Upper lobe of right lung (tissue), 1 donor: ENCODE data around the gene SEMA3A. TPM values are rescaled to one million over a fixed set of nuclear protein-coding genes. Genes with fewer than 3 reads are reported as not detected.
"Not testable (repeated sequence)": the region's sequence is repeated elsewhere in the genome, so short reads cannot be mapped to it uniquely, and the experiment has no call there.

Experiments
- ATAC-seq: fragments of 200-7000 bp; cut with Tn5 transposase; one replicate; pipeline ENCODE4 v1.9.1; 2020; ENCODE audit warnings: mild to moderate bottlenecking, moderate library complexity
- DNase-seq: peaks from one replicate; pipeline ENCODE4 v3.0.0-alpha.2; 2020
- H3K27ac ChIP-seq: fragments of 200-600 bp; one replicate; pipeline ENCODE4 v1.8.0; 2022
- H3K27me3 ChIP-seq: fragments of 200-600 bp; one replicate; pipeline ENCODE4 v1.8.0; 2022; ENCODE audit warnings: mild to moderate bottlenecking
- H3K36me3 ChIP-seq: fragments of 200-600 bp; one replicate; pipeline ENCODE4 v1.8.0; 2022
- H3K4me1 ChIP-seq: fragments of 200-600 bp; one replicate; pipeline ENCODE4 v1.8.0; 2022
- H3K4me3 ChIP-seq: fragments of 200-600 bp; one replicate; pipeline ENCODE4 v1.8.0; 2022; ENCODE audit warnings: mild to moderate bottlenecking
- H3K9me3 ChIP-seq: fragments of 200-600 bp; one replicate; pipeline ENCODE4 v1.8.0; 2022
- intact Hi-C: fragments of 100-400 bp; cut with DNase I; formaldehyde crosslinking; loops from one replicate; pipeline ENCODE4 v1.11.0; 2022
- total RNA-seq: library from RNA; stranded (reverse); fragmentation: NEBNext Ultra II Directional; extraction: Animal tissue kit (Norgen Biotek cat#: 25700); gene quantifications from one replicate; pipeline ENCODE4 v1.2.1, GENCODE V29; 2021
- TF ChIP-seq, protein P1 (sequence below): fragments of 200-600 bp; IDR thresholded peaks from one replicate; pipeline ENCODE4 v1.8.0; 2022; ENCODE audit warnings: antibody characterized with exemption
- donor health status: DM: no; HTN: yes; CAD: no; lungs with severe emphysema.

Gene SEMA3A
- total RNA-seq, 1 donor from 2014 or later = 12.0 TPM

DNA sequence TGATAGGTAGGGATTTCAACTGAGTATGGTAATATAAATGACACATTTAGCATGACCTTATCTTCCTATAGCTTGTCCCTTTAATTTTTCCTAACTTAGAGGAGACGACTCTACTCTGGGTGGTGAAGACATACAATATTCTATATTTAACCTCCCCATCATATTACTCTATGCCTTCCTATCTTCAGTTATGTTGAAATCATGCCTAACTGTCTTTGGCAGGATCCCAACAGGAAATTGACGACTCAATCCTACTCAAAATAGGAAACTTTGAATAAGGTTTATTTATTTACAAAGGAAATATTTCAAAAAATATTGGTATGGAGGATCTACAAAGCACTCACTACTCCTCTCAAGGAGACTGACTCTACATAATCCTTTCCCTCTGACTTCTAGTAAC, 24.1 kb upstream of the SEMA3A start:
- no peak for ATAC-seq
- intact Hi-C loops = no loop called here
- no peaks in the 10 kb centered on the region for H3K36me3 ChIP-seq

DNA sequence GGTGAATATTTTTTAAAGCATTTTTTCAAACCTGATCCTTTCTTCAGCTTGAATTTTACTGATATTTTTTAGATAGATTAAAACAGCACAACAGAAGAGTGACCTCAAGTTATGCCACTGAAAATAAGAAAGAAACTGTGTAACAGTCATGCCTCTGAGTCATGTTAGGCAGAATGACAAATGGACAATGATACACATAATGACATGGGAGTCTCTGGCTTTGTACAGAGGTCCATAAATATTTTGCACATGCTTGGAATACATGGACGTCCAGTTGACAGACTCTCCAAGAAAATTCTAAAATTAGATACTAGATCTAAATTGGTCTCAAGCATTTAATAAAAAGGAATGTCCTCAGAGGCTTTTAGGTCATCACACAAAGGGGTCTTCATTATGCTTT, 21.9 kb upstream of the SEMA3A start:
- no peak for ATAC-seq
- no peaks in the 10 kb centered on the region for H3K9me3 ChIP-seq
- TF ChIP-seq, protein P1, sequence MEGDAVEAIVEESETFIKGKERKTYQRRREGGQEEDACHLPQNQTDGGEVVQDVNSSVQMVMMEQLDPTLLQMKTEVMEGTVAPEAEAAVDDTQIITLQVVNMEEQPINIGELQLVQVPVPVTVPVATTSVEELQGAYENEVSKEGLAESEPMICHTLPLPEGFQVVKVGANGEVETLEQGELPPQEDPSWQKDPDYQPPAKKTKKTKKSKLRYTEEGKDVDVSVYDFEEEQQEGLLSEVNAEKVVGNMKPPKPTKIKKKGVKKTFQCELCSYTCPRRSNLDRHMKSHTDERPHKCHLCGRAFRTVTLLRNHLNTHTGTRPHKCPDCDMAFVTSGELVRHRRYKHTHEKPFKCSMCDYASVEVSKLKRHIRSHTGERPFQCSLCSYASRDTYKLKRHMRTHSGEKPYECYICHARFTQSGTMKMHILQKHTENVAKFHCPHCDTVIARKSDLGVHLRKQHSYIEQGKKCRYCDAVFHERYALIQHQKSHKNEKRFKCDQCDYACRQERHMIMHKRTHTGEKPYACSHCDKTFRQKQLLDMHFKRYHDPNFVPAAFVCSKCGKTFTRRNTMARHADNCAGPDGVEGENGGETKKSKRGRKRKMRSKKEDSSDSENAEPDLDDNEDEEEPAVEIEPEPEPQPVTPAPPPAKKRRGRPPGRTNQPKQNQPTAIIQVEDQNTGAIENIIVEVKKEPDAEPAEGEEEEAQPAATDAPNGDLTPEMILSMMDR = no peak
- intact Hi-C loops = no loop called here
- no peaks in the 10 kb centered on the region for H3K4me1 ChIP-seq
- no peaks in the 10 kb centered on the region for H3K36me3 ChIP-seq
- no peak for DNase-seq
- no peaks in the 10 kb centered on the region for H3K27me3 ChIP-seq
- H3K4me3 ChIP-seq = no peak overlapping the region
- H3K27ac ChIP-seq = no peak overlapping the region

More for the DNA sequence above, 24.1 kb upstream of the SEMA3A start:
- H3K9me3 ChIP-seq = no peaks in the 10 kb centered on the region
- no peak overlapping the region for H3K4me3 ChIP-seq
- no peaks in the 10 kb centered on the region for H3K4me1 ChIP-seq
- TF ChIP-seq, protein P1 = no peak
- H3K27me3 ChIP-seq = no peaks in the 10 kb centered on the region
- no peak for DNase-seq
- H3K27ac ChIP-seq = no peak overlapping the region

DNA sequence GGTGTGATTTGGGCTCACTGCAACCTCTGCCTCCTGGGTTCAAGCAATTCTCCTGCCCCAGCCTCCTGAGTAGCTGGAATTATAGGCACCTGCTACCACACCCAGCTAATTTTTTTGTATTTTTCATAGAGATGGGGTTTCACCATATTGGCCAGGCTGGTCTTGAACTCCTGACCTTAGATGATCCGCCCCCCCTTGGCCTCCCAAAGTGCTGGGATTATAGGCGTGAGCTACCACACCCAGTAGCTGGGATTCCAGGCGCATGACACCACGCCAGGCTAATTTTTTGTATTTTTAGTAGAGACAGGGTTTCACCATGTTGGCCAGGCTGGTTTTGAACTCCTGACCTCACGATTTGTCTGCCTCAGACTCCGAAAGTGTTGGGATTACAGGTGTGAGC, 20.2 kb upstream of the SEMA3A start:
- H3K4me3 ChIP-seq, intact Hi-C loops, H3K27ac ChIP-seq, H3K27me3 ChIP-seq, H3K36me3 ChIP-seq, DNase-seq, H3K4me1 ChIP-seq, ATAC-seq, H3K9me3 ChIP-seq: not testable (repeated sequence)

DNA sequence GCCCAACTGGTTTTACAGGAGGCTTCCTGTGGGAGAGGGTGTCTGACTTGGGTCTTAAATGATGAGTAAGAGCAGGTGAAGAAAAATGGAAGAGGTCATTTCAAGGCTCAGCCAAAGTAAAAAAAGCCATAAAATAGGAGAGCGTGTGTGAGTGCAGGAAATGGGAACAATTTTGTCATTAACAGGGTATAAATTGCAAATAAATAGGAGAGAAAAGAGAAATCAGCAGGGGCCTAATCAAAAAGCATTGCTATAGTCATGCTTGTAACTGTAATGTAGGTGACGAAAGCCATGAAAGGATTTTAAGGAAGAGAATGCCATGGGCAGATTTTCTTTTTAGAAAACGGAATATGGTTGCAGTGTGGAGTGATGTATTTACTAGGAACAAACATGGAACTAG, 15.7 kb upstream of the SEMA3A start:
- no peak overlapping the region for H3K27ac ChIP-seq
- TF ChIP-seq, protein P1 = no peak
- ATAC-seq (no peak), DNase-seq (no peak)
- no peaks in the 10 kb centered on the region for H3K9me3 ChIP-seq
- no peak overlapping the region for H3K4me3 ChIP-seq
- no peaks in the 10 kb centered on the region for H3K27me3 ChIP-seq
- no peaks in the 10 kb centered on the region for H3K4me1 ChIP-seq
- no peaks in the 10 kb centered on the region for H3K36me3 ChIP-seq
- intact Hi-C loops = no loop called here

DNA sequence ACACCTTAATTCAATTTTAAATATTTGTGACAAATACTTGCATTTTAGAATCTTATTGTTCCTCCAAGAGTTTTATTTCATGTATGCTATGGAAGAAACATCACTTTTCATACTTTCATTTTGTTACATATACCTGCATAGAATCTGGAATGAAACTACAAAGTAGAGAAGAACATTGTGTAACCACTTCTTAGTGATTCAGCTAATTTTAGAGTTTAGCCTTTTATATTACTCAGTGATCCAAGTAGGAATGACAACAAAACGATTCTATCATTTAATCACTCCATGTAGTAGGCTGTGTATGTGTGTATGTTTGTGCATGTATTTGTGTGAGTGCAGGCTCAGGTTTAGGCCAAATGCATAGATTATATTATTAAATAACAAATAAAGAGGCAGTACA, 14.4 kb upstream of the SEMA3A start:
- Histone ChIP-seq H3K4me3 (no peak overlapping the region), H3K27me3 (no peaks in the 10 kb centered on the region), H3K36me3 (no peaks in the 10 kb centered on the region), H3K4me1 (no peaks in the 10 kb centered on the region), H3K9me3 (no peaks in the 10 kb centered on the region), H3K27ac (no peak overlapping the region)
- intact Hi-C loops = no loop called here
- ATAC-seq = no peak
- TF ChIP-seq, protein P1 = no peak
- no peak for DNase-seq

DNA sequence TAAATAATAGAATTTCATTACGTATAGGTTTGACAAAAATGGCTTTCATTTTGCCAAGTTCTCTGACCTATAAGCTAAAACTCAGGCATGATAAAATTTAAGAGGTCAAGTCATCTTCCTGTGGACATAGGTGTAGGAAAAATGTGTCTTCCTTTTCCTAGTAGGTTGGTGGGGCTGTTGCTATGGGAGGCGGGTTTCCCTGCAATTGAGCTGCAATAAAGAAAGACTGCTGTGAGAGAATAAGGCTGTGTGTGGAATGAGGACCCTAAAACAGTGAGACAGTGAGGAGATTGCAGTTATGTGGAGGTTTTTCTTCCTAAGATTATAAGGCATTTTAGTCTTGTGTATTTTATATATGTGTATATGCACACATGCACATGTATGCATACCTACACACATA, 13.0 kb upstream of the SEMA3A start:
- TF ChIP-seq, protein P1 = no peak
- ATAC-seq = no peak
- intact Hi-C loops = no loop called here
- Histone ChIP-seq H3K36me3 (no peaks in the 10 kb centered on the region), H3K4me1 (no peaks in the 10 kb centered on the region), H3K27ac (no peak overlapping the region), H3K27me3 (no peaks in the 10 kb centered on the region), H3K9me3 (no peaks in the 10 kb centered on the region), H3K4me3 (no peak overlapping the region)
- DNase-seq = no peak
